Naive B cell (primary cell): Measurements from ENCODE around the gene NUP37. TPM values are rescaled to one million over a fixed set of nuclear protein-coding genes. Genes with fewer than 3 reads are reported as not detected.
"Not testable (repeated sequence)": the region's sequence is repeated elsewhere in the genome, so short reads cannot be mapped to it uniquely, and the experiment has no call there.

Experiments used
- ATAC-seq, 2 donors: fragments of 150-1000 bp; cut with Tn5 transposase; 2 replicates each; pipeline ENCODE4 v1.10.0; 2021; ENCODE audit warnings: low read depth in 2 of 2, mild to moderate bottlenecking in 2 of 2, moderate library complexity in 2 of 2
- DNase-seq: peaks from one replicate; pipeline ENCODE4 v3.0.0; 2022
- H3K27ac Mint-ChIP-seq, 6 donors: one replicate each; pipeline ENCODE4 v1.8.0; 2020 to 2022; ENCODE audit warnings: mild to moderate bottlenecking in 6 of 6, mixed read lengths in 6 of 6, moderate library complexity in 5 of 6, inconsistent platforms in 2 of 6
- H3K27me3 Mint-ChIP-seq, 3 donors: one replicate each; pipeline ENCODE4 v1.8.0; 2021 to 2022; ENCODE audit warnings: mixed read lengths in 3 of 3, mild to moderate bottlenecking in 1 of 3
- H3K36me3 Mint-ChIP-seq, 2 donors: one replicate each; pipeline ENCODE4 v1.8.0; 2020 to 2022; ENCODE audit warnings: mixed read lengths in 2 of 2, inconsistent platforms in 1 of 2, mild to moderate bottlenecking in 1 of 2
- H3K4me1 Mint-ChIP-seq, 3 donors: one replicate each; pipeline ENCODE4 v1.8.0; 2020 to 2022; ENCODE audit warnings: mixed read lengths in 3 of 3, inconsistent platforms in 1 of 3, mild to moderate bottlenecking in 1 of 3, moderate library complexity in 1 of 3
- H3K4me3 Mint-ChIP-seq, 8 donors: one replicate each; pipeline ENCODE4 v1.8.0; 2020 to 2022; ENCODE audit warnings: mild to moderate bottlenecking in 8 of 8, mixed read lengths in 8 of 8, moderate library complexity in 8 of 8, inconsistent platforms in 2 of 8
- H3K9me3 Mint-ChIP-seq, 7 donors: one replicate each; pipeline ENCODE4 v1.8.0; 2020 to 2022; ENCODE audit warnings: mixed read lengths in 7 of 7, mild to moderate bottlenecking in 5 of 7, inconsistent platforms in 2 of 7, moderate library complexity in 1 of 7
- polyA plus RNA-seq, 6 donors: library from polyadenylated mRNA; unstranded; fragments of 300-500 nt; fragmentation: Illumina TruSeq; gene quantifications; one replicate each; pipeline ENCODE4 v1.2.3, GENCODE V29; 2021; ENCODE audit warnings: low read depth in 6 of 6

NUP37 gene, protein sequence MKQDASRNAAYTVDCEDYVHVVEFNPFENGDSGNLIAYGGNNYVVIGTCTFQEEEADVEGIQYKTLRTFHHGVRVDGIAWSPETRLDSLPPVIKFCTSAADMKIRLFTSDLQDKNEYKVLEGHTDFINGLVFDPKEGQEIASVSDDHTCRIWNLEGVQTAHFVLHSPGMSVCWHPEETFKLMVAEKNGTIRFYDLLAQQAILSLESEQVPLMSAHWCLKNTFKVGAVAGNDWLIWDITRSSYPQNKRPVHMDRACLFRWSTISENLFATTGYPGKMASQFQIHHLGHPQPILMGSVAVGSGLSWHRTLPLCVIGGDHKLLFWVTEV
- 10 to 100 TPM; 31.4 to 39.6 (median 37.6) TPM for polyA plus RNA-seq

DNA sequence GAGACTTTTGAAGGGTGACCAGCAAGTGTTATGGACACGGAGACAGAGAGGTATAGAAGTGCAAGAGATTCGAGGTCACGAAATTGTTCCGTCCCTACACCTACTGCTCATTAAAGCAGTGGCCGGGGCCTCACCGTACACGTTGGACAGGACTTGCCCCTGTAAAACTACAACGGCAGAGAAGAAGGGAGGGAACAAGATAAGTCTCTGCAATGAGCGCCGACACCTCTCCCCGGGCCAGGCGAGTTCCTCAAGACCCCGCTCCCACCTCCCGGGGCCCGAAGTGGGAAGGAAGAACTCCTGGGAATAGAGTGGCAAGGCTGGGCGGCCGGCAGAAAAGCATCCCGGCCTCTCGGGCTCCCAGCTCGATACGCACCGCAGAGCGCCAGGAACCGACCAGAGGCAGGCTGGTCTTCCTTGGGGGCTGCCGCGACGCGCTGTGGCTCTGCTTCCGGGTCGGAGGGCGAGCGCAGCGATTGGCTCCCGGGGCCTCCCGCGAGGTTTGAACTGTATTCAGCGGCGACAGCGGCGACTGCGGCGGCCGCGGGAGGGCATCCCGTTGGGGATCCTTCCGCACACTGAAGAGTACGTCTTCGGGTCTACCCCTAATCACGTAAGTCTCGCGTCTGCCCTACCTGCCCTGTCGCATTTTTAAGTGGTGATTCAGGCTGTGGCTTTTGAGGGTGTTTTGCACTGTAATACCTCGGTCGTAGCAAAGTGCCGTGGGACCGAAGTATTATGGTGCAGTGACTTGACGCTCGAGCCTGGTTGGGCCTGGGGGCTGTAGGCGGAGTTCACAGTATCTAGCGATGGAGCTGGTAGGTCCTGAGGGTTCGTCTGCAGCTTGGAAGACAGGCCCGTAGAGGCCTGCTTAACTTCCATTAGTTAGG lies at the start of gene NUP37, which contains the start of gene PARPBP:
Gene NUP37, minus strand, starts transcription at position 441 of the 890 bp plus-strand sequence. CDS start 1,596 bp downstream, outside the sequence.
Gene PARPBP, plus strand, starts transcription at position 510 of the 890 bp plus-strand sequence. CDS start 3,706 bp downstream, outside the sequence.
- Mint-ChIP-seq H3K36me3 (peaks cover 0 to 6% of the 10 kb centered on the region in 2 donors), H3K4me1 (peaks cover 9 to 22% (median 19%) of the 10 kb centered on the region in 3 donors), H3K27me3 (no peaks in the 10 kb centered on the region), H3K9me3 (no peaks in the 10 kb centered on the region), H3K4me3 (peak within 1 kb of the TSS; percentile 87 to 97 (median 96)), H3K27ac (peak within 1 kb of the TSS; percentile 91 to 98 (median 94))
- ATAC-seq (peak; percentile 98), DNase-seq (peak; percentile 88)

DNA sequence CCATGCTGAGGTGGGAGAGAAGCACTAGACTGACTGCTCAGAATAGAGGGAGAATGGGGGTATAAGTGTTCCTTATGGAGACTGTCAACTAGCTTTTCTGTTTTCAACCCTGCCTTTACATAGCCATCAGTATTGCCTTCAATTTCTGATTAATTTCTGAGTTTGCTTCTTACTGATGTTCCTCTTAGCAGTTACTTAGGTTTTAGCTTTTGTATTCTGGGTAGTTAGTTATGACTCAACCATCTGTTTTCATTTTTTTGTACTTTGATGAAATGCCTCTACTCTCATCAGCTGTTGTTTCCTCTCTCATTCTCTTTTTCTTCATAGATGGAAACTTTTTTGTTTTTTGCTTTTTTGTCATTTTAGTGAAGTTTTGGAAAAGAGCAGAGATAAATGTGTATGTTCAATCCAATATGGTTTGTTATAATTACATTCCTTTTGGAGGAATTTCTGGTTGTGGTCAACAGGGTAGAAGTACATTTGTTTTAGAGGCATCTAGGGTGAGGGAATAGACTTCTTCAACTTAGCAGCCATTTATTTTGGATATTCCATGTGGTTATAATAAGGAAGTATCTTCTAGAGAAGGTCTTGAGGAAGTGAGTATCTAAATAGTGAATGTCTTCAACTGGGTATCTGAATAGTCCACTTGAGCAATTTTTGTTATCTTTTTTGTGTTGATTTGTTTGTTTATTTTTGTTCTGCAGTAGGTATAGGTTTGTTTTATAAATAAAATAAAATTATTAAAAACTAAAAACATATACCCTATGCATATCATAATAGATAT lies 48.1 kb upstream of the NUP37 start:
- no peaks in the 10 kb centered on the region for H3K36me3 Mint-ChIP-seq
- DNase-seq (no peak), ATAC-seq (no peak)
- H3K9me3 Mint-ChIP-seq = no peaks in the 10 kb centered on the region
- H3K4me3 Mint-ChIP-seq = no peak overlapping the region
- H3K4me1 Mint-ChIP-seq = no peaks in the 10 kb centered on the region
- no peaks in the 10 kb centered on the region for H3K27me3 Mint-ChIP-seq
- peak overlapping the region in 1 of 6 donors; percentile 49 for H3K27ac Mint-ChIP-seq

DNA sequence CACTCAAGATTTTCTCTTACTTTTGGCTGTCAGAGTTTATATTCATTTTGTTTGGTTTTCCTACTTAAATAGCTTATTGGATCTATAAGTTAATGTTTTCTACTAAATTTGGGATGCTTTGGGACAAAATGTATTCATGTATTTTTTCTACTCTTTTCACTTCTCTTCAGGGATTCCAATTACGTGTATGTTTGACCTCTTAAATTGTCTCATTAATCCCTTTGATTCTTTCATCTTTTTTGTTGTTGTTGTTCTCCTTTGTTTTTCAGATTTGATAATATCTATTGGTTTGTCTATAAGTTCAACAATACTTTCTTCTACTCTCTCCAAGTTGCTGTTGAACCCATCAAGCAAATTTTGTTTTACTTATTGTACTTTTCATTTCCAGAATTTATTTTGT lies 43.5 kb upstream of the NUP37 start:
- DNase-seq (no peak), ATAC-seq (no peak)
- no peaks in the 10 kb centered on the region for H3K4me1 Mint-ChIP-seq
- no peaks in the 10 kb centered on the region for H3K36me3 Mint-ChIP-seq
- H3K9me3 Mint-ChIP-seq = no peaks in the 10 kb centered on the region
- no peak overlapping the region for H3K27ac Mint-ChIP-seq
- no peaks in the 10 kb centered on the region for H3K27me3 Mint-ChIP-seq
- H3K4me3 Mint-ChIP-seq = no peak overlapping the region

DNA sequence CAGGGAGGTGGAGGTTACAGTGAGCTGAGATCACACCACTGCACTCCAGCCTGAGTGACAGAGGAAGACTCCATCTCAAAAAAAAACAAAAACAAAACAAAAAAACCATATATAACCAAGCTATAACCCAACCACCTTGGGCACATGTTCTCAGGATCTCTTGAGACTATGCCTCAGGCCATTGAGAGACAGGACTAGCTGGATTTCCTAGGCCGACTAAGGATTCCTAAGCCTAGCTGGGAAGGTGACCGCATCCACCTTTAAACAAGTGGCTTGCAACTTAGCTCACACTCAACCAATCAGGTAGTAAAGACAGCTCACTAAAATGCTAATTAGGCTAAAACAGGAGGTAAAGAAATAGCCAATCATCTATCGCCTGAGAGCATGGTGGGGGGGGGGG lies 35.3 kb upstream of the NUP37 start:
- H3K4me3 Mint-ChIP-seq, ATAC-seq, H3K4me1 Mint-ChIP-seq, H3K36me3 Mint-ChIP-seq, DNase-seq, H3K27me3 Mint-ChIP-seq, H3K9me3 Mint-ChIP-seq, H3K27ac Mint-ChIP-seq: not testable (repeated sequence)

DNA sequence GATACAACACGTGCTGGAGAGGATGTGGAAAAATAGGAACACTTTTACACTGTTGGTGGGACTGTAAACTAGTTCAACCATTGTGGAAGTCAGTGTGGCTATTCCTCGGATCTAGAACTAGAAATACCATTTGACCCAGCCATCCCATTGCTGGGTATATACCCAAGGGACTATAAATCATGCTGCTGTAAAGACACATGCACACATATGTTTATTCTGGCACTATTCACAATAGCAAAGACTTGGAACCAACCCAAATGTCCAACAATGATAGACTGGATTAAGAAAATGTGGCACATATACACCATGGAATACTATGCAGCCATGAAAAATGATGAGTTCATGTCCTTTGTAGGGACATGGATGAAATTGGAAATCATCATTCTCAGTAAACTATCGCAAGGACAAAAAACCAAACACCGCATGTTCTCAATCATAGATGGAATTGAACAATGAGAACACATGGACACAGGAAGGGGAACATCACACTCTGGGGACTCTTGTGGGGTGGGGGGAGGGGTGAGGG lies 27.2 kb upstream of the NUP37 start:
- not testable (repeated sequence) for H3K4me1 Mint-ChIP-seq, H3K9me3 Mint-ChIP-seq, H3K27me3 Mint-ChIP-seq, H3K4me3 Mint-ChIP-seq, H3K27ac Mint-ChIP-seq, DNase-seq, ATAC-seq, H3K36me3 Mint-ChIP-seq

DNA sequence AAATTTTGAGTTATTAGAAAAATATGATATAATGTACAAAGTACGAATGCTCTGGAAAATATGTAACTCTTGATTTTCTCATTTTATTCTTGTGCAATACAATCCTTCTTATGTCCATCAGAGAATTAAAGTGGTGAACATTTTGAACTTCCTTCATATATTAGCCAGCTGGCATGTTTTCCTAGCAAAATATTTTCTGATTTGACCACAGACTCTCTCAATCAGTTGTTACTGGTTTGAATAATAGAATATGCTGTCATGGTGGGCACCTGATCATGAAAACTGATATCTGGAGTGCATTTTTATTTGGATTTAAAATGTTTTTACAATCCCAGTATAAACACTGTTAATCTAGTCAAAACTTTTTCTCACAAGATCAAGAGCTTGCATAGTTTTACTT lies 24.3 kb upstream of the NUP37 start:
- H3K27ac Mint-ChIP-seq = no peak overlapping the region
- ATAC-seq (no peak), DNase-seq (no peak)
- no peaks in the 10 kb centered on the region for H3K4me1 Mint-ChIP-seq
- no peaks in the 10 kb centered on the region for H3K36me3 Mint-ChIP-seq
- H3K4me3 Mint-ChIP-seq = no peak overlapping the region
- H3K9me3 Mint-ChIP-seq = peaks cover 0 to 2% (median 0%) of the 10 kb centered on the region in 7 donors
- no peaks in the 10 kb centered on the region for H3K27me3 Mint-ChIP-seq

DNA sequence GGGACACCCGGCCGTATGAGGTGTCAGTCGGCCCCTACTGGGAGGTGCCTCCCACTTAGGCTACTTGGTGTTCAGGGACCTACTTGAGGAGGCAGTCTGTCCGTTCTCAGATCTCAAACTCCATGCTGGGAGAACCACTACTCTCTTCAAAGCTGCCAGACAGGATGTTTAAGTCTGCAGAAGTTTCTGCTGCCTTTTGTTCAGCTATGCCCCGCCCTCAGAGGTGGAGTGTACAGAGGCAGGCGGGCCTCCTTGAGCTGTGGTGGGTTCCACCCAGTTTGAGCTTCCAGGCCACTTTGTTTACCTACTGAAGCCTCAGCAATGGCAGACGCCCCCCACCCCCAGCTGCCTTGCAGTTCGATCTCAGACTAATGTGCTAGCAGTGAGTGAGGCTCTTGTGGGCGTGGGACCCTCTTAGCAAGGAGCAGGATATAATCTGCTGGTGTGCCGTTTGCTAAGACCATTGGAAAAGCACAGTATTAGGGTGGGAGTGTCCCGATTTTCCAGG lies 23.0 kb upstream of the NUP37 start:
- H3K9me3 Mint-ChIP-seq = peaks cover 0 to 12% (median 0%) of the 10 kb centered on the region in 7 donors
- not testable (repeated sequence) for H3K27me3 Mint-ChIP-seq, H3K4me3 Mint-ChIP-seq, H3K27ac Mint-ChIP-seq, H3K4me1 Mint-ChIP-seq, ATAC-seq, DNase-seq, H3K36me3 Mint-ChIP-seq

DNA sequence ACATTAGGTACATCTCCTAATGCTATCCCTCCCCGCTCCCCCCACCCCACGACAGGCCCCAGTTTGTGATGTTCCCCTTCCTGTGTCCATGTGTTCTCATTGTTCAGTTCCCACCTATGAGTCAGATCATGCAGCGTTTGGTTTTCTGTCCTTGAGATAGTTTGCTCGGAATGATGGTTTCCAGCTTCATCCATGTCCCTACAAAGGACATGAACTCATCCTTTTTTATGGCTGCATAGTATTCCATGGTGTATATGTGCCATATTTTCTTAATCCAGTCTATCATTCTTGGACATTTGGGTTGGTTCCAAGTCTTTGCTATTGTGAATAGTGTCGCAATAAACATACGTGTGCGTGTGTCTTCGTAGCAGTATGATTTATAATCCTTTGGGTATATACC lies 17.7 kb upstream of the NUP37 start:
- not testable (repeated sequence) for DNase-seq, ATAC-seq, H3K27me3 Mint-ChIP-seq, H3K4me1 Mint-ChIP-seq, H3K4me3 Mint-ChIP-seq, H3K36me3 Mint-ChIP-seq, H3K27ac Mint-ChIP-seq
- H3K9me3 Mint-ChIP-seq = peaks cover 0 to 10% (median 0%) of the 10 kb centered on the region in 7 donors

DNA sequence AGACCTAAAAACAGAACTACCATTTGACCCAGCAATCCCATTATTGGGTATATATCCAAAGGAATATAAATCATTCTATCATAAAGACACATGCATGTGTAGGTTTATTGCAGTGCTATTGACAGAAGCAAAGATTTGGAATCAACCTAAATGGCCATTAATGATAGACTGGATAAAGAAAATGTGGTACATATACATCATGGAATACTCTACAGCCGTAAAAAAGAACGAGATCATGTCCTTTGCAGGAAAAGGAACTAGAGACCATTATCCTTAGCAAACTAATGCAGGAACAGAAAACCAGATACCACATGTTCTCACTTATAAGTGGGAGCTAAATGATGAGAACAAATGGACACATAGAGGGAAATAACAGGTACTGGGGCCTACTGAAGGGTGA lies 11.5 kb upstream of the NUP37 start:
- not testable (repeated sequence) for H3K4me3 Mint-ChIP-seq, DNase-seq, ATAC-seq, H3K4me1 Mint-ChIP-seq, H3K9me3 Mint-ChIP-seq, H3K27ac Mint-ChIP-seq, H3K27me3 Mint-ChIP-seq, H3K36me3 Mint-ChIP-seq

DNA sequence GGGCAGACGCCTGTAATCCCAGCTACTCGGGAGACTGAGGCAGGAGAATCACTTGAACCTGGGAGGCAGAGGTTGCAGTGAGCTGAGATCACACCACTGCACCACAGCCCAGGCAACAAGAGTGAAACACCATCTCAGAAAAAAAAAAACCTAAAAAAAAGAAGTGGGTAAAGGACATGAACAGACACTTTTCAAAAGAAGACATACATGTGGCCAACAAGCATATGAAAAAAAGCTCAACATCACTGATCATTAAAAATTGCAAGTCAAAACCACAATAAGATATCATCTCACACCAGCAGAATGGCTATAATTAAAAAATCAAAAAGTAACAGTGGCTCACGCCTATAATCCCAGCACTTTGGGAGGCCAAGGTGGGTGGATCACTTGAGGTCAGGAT lies 10.8 kb upstream of the NUP37 start:
- not testable (repeated sequence) for H3K36me3 Mint-ChIP-seq, H3K27ac Mint-ChIP-seq, H3K27me3 Mint-ChIP-seq, H3K4me3 Mint-ChIP-seq, H3K9me3 Mint-ChIP-seq, DNase-seq, ATAC-seq, H3K4me1 Mint-ChIP-seq

DNA sequence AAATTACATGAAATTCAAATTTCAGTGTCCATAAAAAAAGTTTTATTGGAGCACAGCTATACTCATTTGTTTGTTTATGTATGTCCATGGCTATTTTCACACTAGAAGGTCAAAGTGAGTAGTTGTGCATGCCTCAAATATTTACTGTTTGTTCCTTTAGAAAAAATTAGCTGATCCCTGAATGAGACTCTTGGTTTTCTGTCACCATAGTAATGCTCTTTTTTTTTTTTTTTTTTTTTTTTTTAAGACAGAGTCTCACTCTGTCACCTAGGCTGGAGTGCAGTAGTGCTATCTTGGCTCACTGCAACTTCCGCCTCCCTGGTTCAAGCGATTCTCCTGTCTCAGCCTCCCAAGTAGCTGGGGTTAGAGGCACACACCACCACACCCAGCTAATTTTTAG lies 1.4 kb upstream of the NUP37 start:
- H3K36me3 Mint-ChIP-seq, H3K27me3 Mint-ChIP-seq, DNase-seq, ATAC-seq, H3K9me3 Mint-ChIP-seq: not testable (repeated sequence)
- peaks cover 9 to 22% (median 19%) of the 10 kb centered on the region in 3 donors for H3K4me1 Mint-ChIP-seq
- peak overlapping the region in 1 of 6 donors; percentile 60 for H3K27ac Mint-ChIP-seq
- peak overlapping the region in 5 of 8 donors; percentile 5 to 96 (median 92) for H3K4me3 Mint-ChIP-seq

DNA sequence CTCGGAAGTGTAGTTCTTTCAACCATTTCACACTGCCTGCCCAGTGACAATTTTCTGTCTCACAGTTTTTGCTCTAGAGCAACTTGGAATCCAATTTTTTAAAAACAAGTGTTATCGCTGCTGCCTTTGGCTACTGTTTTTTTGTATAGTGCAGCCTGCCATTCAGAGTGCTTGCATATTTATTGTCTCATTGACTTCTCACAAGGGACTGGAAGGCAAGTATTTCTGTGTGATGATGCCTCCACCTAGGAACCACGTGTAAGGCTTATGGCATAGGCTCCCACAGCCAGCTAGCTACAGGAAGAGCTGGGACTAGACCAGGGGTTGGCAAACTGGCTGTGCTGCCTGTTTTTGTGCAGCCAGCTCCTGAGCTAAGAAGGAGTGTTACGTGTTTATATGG lies 972 bp upstream of the NUP37 start:
- DNase-seq (no peak), ATAC-seq (no peak)
- Mint-ChIP-seq H3K4me1 (peaks cover 9 to 22% (median 19%) of the 10 kb centered on the region in 3 donors), H3K36me3 (no peaks in the 10 kb centered on the region), H3K27ac (peak overlapping the region in 4 of 6 donors; percentile 68 to 98 (median 94)), H3K4me3 (peak overlapping the region; percentile 87 to 97 (median 96)), H3K27me3 (no peaks in the 10 kb centered on the region), H3K9me3 (no peaks in the 10 kb centered on the region)

DNA sequence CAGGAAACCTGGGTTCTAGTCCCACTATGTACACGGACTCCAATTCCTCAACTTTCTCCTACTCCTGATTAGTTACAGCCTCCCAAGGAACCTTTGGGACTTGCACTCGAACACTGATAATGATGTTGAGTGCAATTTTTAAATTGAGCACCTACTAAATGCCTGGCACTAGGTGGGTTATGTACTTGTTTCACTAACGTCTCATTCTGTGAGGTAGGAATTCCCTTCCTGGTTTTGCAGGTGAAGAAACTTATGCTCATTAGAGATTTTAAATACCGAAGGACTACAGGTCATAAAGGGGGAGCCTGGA lies 605 bp upstream of the NUP37 start:
- H3K27ac Mint-ChIP-seq = peak overlapping the region; percentile 86 to 98 (median 94)
- H3K36me3 Mint-ChIP-seq = peaks cover 0 to 1% of the 10 kb centered on the region in 2 donors
- ATAC-seq (no peak), DNase-seq (no peak)
- peaks cover 9 to 22% (median 19%) of the 10 kb centered on the region in 3 donors for H3K4me1 Mint-ChIP-seq
- no peaks in the 10 kb centered on the region for H3K9me3 Mint-ChIP-seq
- peak overlapping the region; percentile 87 to 97 (median 96) for H3K4me3 Mint-ChIP-seq
- no peaks in the 10 kb centered on the region for H3K27me3 Mint-ChIP-seq
